Measurements from ENCODE around the gene GNG12. TPM values are rescaled to one million over a fixed set of nuclear protein-coding genes. Genes with fewer than 3 reads are reported as not detected.

Gene GNG12
- total and polyA plus RNA-seq, 2 donors (not counting 3 experiments of a cell fraction or from before 2014, with no cell fraction given), result 107 to 152 TPM

DNA sequence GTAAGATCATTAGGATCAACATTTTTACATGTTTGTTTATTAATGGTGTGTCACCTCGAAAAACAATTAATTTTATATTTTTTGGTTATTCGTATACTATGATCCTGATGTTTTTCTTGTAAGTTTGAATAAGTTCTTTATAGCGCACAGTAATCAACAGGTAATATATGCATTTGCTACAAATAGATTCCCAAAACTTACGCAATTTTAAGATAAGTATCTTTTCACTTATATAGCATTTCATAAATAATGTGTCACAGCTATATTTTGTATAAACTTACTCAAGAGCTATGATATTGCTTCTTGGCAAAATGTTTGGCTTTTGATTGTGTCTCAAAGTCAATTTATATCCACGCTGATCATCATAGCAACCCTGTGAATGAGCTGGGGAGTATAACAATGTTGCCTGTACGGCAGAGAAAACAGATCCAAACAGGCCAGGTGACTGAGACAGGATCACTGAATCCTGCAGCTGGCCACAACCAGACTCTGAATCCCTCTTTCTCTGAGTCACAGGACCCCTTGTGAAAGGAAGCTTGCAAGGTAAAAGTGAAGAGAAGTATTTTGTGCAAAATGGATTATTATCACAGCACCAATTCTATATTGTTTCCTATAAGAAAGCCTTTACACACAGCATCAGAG lies 48.6 kb downstream of the GNG12 start:
- Histone ChIP-seq H2AFZ (ENCODE audit: low read depth, low read length) (no peak overlapping the region), H3K4me1 (ENCODE audit: control insufficient read depth, extremely low read depth, insufficient read depth, low read length) (peaks cover 46% of the 10 kb centered on the region), H3K9ac (replicated peaks; ENCODE audit: extremely low read depth, insufficient read depth, low read length) (no peak overlapping the region), H3K4me3 (replicated peaks in 1 of 3; ENCODE audit: insufficient read depth in 1 of 3, low read depth in 1 of 3, low read length in 3 of 3) (no peak overlapping the region), H4K20me1 (replicated peaks; ENCODE audit: control insufficient read depth, extremely low read depth, insufficient read depth, low read length) (peaks cover 4% of the 10 kb centered on the region), H3K27me3 (ENCODE audit: control insufficient read depth in 2 of 2, insufficient read depth in 2 of 2, low read length in 2 of 2) (no peaks in the 10 kb centered on the region), H3K79me2 (ENCODE audit: control insufficient read depth, insufficient read depth, low read length) (peaks cover 85% of the 10 kb centered on the region), H3K9me3 (replicated peaks; ENCODE audit: control insufficient read depth, insufficient read depth, low read length) (no peaks in the 10 kb centered on the region), H3K9me1 (replicated peaks; ENCODE audit: control insufficient read depth, extremely low read depth, insufficient read depth, low read length) (no peaks in the 10 kb centered on the region), H3K36me3 (ENCODE audit: control insufficient read depth in 2 of 2, extremely low read depth in 1 of 2, insufficient read depth in 2 of 2, low read length in 2 of 2) (no peaks in the 10 kb centered on the region), H3K27ac (ENCODE audit: insufficient read depth, low read depth, low read length) (no peak overlapping the region), H3K4me2 (ENCODE audit: insufficient read depth, low read length) (no peak overlapping the region)
- dilution Hi-C loops (cut with MboI; ENCODE audit: extremely low pct_ligation_motif_present, low sequenced_read_pairs) (no loop called here), intact Hi-C loops (cut with micrococcal nuclease) (no loop called here)
- CTCF ChIA-PET, result interaction anchor here (1.2 to 1.3 kb wide), 2 partner anchors 18 to 65 kb away, joined by 4 to 8 read pairs; no protein-coding TSS in a partner anchor
- BruUV-seq (replicated peaks), result no TSS peak
- FAIRE-seq (no peak), DNase-seq (ENCODE audit: low read depth, low spot score) (peak; percentile 49)
- POLR2A ChIA-PET, result no interaction called here
- no peak for TF ChIP-seq FOS (IDR thresholded peaks at IDR 0.05; ENCODE audit: borderline replicate concordance, insufficient read depth, low read length)
- TF ChIP-seq GATA2 (IDR thresholded peaks at IDR 0.05; ENCODE audit: insufficient read depth, insufficient read length, low read depth, low read length), result no peak
- TF ChIP-seq, protein P1, sequence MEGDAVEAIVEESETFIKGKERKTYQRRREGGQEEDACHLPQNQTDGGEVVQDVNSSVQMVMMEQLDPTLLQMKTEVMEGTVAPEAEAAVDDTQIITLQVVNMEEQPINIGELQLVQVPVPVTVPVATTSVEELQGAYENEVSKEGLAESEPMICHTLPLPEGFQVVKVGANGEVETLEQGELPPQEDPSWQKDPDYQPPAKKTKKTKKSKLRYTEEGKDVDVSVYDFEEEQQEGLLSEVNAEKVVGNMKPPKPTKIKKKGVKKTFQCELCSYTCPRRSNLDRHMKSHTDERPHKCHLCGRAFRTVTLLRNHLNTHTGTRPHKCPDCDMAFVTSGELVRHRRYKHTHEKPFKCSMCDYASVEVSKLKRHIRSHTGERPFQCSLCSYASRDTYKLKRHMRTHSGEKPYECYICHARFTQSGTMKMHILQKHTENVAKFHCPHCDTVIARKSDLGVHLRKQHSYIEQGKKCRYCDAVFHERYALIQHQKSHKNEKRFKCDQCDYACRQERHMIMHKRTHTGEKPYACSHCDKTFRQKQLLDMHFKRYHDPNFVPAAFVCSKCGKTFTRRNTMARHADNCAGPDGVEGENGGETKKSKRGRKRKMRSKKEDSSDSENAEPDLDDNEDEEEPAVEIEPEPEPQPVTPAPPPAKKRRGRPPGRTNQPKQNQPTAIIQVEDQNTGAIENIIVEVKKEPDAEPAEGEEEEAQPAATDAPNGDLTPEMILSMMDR (IDR thresholded peaks at IDR 0.05; ENCODE audit: extremely low read depth in 1 of 2, insufficient read depth in 1 of 2, low read depth in 1 of 2, low read length in 2 of 2), result no peak
- TF ChIP-seq POLR2AphosphoS5 (IDR thresholded peaks at IDR 0.05; ENCODE audit: insufficient read depth, low read depth, low read length), result no peak
- no peak for TF ChIP-seq JUN (IDR thresholded peaks at IDR 0.05; ENCODE audit: borderline replicate concordance, insufficient read depth, insufficient read length, low read depth)
- TF ChIP-seq POLR2A (IDR thresholded peaks at IDR 0.05; ENCODE audit: low read depth, low read length), result no peak
- no peak for TF ChIP-seq EZH2 (IDR thresholded peaks at IDR 0.05; ENCODE audit: borderline replicate concordance, low read depth, low read length, severe bottlenecking)
- no peak for TF ChIP-seq MYC (IDR thresholded peaks at IDR 0.05; ENCODE audit: low read depth, low read length)
- TF ChIP-seq, protein P2, sequence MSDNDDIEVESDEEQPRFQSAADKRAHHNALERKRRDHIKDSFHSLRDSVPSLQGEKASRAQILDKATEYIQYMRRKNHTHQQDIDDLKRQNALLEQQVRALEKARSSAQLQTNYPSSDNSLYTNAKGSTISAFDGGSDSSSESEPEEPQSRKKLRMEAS (IDR thresholded peaks at IDR 0.05; ENCODE audit: insufficient read depth, insufficient read length), result no peak
